Stimulated activated CD4-positive, alpha-beta T cell treated with anti-CD3 and anti-CD28 coated beads, Interleukin-2, amount 100 ng/mL, for 24 hours (primary cell): ENCODE data around the gene BNC1.
"Not testable (repeated sequence)": the region's sequence is repeated elsewhere in the genome, so short reads cannot be mapped to it uniquely, and the experiment has no call there.

Experiments used
- DNase-seq, 2 donors: peaks; one replicate each; pipeline ENCODE4 v3.0.0-alpha.2; 2020

BNC1 gene

DNA sequence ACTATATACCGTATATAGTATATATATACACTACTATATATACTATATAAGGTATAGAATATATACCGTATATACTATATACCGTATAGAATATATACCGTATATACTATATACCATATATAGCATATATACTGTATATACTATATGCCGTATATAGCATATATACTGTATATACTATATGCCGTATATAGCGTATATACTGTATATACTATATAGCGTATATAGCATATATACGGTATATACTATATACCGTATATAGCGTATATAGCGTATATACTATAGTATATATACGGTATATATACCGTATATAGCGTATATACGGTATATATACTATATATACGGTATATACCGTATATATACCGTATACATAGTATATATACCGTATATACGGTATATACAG is 54.2 kb downstream of the BNC1 start:
- DNase-seq: no peak

DNA sequence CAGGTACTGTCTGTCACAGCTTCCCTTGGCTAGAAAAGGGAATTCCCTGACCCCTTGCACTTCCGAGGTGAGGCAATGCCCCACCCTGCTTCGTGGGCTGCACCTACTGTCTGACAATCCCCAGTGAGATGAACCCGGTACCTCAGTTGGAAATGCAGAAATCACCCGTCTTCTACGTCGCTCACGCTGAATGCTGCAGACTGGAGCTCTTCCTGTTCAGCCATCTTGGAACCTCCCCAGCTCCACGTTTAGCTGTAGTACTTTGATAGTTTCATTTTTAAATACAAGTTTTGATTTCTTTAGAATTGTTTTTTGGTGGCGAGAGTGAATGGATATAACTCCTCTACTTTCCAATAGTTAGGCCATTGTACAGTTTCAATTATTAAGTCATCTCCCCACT is 59.0 kb downstream of the BNC1 start:
- DNase-seq: no peak

DNA sequence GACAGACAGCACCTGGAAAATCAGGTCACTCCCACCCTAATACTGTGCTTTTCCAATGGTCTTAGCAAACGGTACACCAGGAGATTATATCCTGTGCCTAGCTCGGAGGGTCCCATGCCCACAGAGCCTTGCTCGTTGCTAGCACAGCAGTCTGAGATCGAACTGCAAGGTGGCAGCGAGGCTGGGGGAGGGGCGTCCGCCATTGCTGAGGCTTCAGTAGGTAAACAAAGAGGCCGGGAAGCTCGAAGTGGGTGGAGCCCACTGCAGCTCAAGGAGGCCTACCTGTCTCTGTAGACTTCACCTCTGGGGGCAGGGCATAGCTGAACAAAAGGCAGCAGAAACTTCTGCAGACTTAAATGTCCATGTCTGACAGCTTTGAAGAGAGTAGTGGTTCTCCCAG is 62.7 kb downstream of the BNC1 start:
- not testable (repeated sequence) for DNase-seq

DNA sequence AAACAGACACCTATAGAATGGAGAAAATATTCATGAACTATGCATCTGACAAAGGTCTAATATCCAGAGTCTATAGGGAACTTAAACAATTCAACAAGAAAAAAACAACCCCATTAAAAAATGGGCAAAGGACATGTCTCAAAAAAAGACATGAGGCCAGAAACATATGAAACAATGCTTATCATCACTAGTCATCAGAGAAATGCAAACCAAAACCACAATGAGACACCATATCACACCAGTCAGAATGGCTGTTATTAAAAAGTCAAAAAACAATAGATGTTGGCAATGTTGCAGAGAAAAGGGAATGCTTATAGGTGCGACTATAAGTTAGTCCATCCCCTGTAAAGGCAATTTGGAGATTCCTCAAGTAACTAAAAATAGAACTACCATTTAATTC is 65.4 kb downstream of the BNC1 start:
- DNase-seq: no peak

DNA sequence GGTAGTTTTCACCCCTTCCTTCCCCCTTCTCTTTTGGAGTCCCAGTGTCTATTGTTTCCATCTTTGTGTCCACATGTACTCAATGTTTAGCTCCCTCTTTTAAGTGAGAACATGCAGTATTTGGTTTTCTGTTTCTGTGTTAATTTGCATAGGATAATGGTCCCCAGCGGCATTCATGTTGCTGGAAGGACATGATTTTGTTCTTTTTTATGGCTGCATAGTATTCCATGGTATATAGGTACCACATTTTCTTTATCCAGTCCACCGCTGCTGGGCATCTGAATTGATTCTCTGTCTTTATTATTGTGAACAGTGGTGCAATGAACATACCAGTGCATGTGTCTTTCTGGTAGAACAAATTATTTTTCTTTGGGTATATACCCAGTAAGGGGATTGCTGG is 69.2 kb downstream of the BNC1 start:
- DNase-seq: no peak

DNA sequence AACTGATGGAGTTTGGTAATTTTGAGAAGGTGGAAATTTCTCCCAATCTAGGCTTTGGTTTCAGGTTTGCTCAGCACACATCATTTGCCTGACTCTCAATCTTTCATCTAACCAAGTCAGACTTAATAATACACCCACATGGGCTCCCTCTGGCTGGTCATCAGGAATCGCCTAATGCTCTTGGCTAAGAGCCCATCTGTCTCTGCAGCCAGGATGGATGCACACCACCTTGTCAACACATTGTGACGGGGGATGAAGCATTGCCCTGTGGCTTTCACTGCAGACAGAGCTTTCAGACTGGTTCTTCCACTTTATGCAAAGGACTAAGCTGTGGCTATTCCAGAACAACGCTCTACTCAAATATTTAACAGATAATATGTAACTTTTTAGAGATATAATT is 73.8 kb downstream of the BNC1 start:
- DNase-seq: no peak

DNA sequence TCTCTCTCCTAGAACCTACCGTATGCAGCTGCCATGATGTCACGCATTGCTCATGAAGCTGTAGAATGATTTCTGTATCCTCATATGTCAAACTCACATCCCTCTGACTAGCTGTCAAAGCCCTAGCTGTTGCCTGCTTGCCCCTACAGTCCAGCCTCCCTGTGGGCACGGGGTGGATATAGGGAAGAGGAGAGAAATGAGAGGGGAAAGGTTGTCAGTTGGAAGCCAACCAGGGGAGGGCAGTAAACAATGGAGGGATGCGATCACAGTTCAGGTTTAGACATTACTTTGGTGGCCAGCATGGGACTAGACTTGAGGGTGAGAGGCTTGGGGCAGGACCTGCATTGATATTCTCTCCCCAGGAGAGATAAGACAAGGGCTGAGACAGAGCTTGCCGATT is 75.1 kb downstream of the BNC1 start:
- DNase-seq: no peak

DNA sequence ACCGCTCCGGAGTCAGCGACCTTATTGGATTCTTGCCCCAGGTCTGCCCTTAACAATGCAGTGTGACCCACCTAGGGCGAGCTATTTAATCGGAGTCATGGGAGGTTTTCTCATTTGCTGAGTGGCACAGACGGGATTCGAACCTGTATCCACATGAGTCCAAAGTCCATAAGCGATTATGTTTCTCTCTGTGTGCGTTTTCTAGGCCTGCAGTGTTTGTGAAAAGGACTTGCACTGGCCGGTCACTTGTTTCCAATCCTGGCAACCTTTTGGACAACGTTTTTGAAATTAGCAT is 76.2 kb downstream of the BNC1 start:
- peak in 1 of 2 donors; percentile 19 for DNase-seq

DNA sequence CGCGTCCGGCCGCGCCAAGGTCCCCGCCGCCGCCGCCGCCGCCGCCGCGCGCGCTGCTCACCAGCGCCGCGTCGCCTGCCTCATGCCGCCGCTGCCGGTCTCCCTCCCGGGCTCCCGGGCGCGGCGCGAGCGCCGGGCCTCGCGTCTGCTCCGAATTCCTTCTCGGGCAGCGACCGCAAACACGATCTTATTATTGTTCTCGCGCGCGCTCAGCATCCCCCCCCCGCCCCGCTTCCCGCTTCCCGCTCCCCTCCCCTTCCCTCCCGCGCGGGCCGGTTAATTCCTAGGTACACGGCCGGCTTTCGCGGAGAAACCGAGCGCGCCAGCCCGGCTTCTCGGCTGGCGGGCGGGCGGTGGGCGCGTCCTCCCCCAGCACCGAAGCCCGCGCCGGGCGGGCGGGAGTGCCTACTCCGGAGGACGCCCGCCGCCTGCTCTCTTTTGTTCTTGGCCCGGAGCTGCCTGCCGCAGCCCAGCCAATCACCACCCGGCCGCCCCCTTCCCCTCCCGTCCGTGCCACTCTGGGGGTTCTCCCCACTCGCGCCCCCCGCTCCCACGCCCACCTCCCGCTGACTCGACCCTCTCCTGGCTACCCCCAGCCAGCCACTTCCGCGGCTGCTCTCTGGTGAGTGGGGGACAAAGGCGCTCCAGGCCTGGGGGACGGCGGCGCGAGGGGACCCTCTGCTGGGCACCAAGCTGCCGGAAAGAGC is 76.7 kb downstream of the BNC1 start, which contains the start of gene HDGFL3:
HDGFL3 (minus strand) TSS at position 164 of the 707 bp plus-strand sequence. CDS start 409 bp downstream, outside the sequence.
- peak; percentile 29 to 32 for DNase-seq

DNA sequence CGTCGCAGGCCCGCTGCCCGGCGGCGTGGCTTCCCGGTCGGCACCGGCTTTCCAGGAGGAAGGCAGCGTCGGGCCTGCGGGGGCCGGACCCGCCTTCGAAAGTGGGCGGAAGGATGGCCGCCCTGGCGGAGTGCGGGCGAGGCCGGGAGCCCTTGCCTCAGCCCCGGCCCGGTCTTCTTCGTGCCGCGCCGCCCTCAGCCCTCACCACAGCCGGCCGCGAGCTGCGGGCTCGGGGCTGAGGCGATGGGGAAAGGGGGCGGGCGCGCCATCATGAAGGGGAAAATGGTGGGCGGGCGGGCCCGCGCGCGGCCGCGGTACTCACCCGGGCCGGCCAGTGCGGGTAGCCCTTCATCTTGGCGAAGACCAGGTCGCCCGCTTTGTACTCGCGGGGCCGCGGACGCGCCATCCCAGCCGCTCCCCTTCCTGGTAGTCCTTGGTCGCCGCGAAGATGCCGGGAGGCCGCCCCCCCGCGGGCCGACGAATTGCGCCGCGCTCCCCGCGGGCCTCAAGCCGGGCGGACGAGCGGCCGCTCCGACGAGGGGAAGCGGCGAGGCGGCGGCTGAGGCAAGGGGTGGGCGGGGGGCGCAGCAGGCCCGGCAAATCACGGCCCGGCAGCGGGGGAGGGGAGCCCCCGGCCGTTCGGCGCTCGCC is 77.3 kb downstream of the BNC1 start:
- peak; percentile 18 to 21 for DNase-seq

DNA sequence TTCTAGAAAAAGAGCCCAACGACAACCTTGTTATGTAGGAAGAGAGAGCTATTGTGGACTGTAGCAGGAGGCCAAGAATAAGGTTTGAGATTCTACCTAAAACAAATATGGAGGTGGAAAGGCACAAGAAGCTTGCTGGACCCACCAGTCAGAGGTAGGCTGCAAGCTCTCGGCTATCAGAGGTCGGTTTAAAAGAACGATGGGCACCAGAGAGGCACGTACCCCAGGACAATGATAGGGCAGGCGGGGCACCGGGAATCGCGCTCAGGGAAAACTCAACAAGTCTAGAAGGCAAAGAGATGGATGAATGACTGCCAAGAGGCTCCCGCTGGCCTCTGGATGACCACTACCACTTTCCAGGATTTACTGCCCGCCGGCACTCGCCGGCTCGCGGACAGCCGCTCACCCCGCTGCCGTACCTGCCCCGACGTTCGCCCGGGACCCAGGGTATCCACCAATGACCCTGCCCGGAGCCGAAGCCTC is 77.9 kb downstream of the BNC1 start:
- no peak for DNase-seq
